Lung (tissue), 12 donors: Measurements from ENCODE around the gene ZNF513. TPM values are rescaled to one million over a fixed set of nuclear protein-coding genes. Genes with fewer than 3 reads are reported as not detected.

Experiments
- ATAC-seq: fragments of 200-7000 bp; cut with Tn5 transposase; one replicate; pipeline ENCODE4 v1.9.1; 2020; ENCODE audit warnings: moderate number of reproducible peaks; ENCODE audit not compliant: insufficient read depth, low FRiP score
- DNase-seq, 3 donors: peaks; one replicate each; pipeline ENCODE4 v3.0.0-alpha.2; 2013 to 2017
- H3K27ac ChIP-seq, 2 donors: one replicate each; pipeline ENCODE4 v1.5.1; 2013; ENCODE audit warnings: mild to moderate bottlenecking in 2 of 2, moderate library complexity in 2 of 2, control low read depth in 1 of 2, inconsistent platforms in 1 of 2, low read depth in 1 of 2, low read length in 1 of 2
- H3K27me3 ChIP-seq, 3 donors: one replicate each; pipeline ENCODE4 v1.5.1; 2013; ENCODE audit warnings: low read length in 2 of 3; ENCODE audit not compliant: control insufficient read depth in 3 of 3, insufficient read depth in 3 of 3
- H3K36me3 ChIP-seq, 4 donors: one replicate each; pipeline ENCODE4 v1.5.1; 2013; ENCODE audit warnings: low read length in 4 of 4, mild to moderate bottlenecking in 1 of 4, moderate library complexity in 1 of 4; ENCODE audit not compliant: control insufficient read depth in 4 of 4, insufficient read depth in 4 of 4
- H3K4me1 ChIP-seq, 5 donors: one replicate each; pipeline ENCODE4 v1.5.1; 2013; ENCODE audit warnings: low read length in 5 of 5, mild to moderate bottlenecking in 2 of 5, moderate library complexity in 1 of 5; ENCODE audit not compliant: control insufficient read depth in 5 of 5, insufficient read depth in 5 of 5
- H3K4me3 ChIP-seq: one replicate; pipeline ENCODE4 v1.5.1; 2013; ENCODE audit warnings: mild to moderate bottlenecking, control low read depth, moderate library complexity
- H3K9ac ChIP-seq, 2 donors: one replicate each; pipeline ENCODE4 v1.5.1; 2013; ENCODE audit warnings: low read length in 2 of 2, control low read depth in 1 of 2; ENCODE audit not compliant: insufficient read depth in 1 of 2
- H3K9me3 ChIP-seq, 4 donors: one replicate each; pipeline ENCODE4 v1.5.1; 2013; ENCODE audit warnings: low read length in 3 of 4, mild to moderate bottlenecking in 1 of 4, moderate library complexity in 1 of 4; ENCODE audit not compliant: control insufficient read depth in 4 of 4, insufficient read depth in 3 of 4
- CTCF ChIP-seq: IDR thresholded peaks from 2 replicates; pipeline ENCODE4 v1.5.1; 2012; ENCODE audit warnings: mild to moderate bottlenecking; ENCODE audit errors: control extremely low read depth, extremely low read depth
- WGBS, 2 donors: extraction: QIAGEN DNeasy Blood & Tissue Kit; methylation state at CpG; one replicate each; pipeline ENCODE4 v1.1.7; 2013; 5-methylcytosine and 5-hydroxymethylcytosine counted together
- polyA plus RNA-seq, 2 donors: library from polyadenylated mRNA; stranded (reverse); fragments of 200-250 nt; gene quantifications; one replicate each; pipeline ENCODE4 v1.2.1, GENCODE V29; 2013
- total RNA-seq, 2 donors: library from RNA; depleted of rRNA in 1 of 2; stranded (reverse); fragments of >200 nt in 1 of 2; gene quantifications; one replicate each; pipeline ENCODE4 v1.2.1, GENCODE V29; 2014 to 2021
- donor health status: control.
- donor health status: control.
- donor health status: Bipolar disorder and iron deficiency.
- donor health status: healthy.
- donor health status: DM: yes; HTN: yes; CAD: no.

ZNF513 gene
- total and polyA plus RNA-seq, 4 donors = 8.0 to 22.2 (median 21.3) TPM

DNA sequence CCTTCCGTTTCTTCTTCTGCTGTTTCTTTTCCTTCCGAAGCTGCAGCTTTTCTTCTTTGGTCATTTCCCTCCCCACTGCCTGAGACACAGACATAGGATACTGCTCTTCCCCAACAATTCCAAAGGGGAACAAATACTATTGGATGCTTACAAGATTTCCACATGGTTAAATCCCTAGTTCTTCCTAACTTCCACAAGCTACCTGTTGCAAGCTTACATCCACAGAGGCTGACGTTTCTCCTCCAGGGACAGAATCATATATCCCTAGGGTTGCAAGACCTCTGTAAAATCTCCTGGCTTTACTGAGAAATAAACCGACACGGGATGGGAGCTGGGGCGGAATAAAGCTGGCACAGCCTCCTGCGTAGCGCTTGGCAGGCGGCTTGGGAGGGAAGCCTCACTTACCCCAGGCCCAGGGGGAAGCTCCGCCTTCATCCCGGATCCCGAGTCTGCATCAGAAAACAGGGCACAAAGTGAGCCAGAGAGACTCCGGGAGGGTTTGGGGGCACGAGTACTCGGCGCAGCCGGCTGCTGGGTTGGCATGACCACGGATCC, 11.0 kb downstream of the ZNF513 start:
- 1% methylated on average over 18 of the region's 18 CpGs for WGBS, 2 donors

DNA sequence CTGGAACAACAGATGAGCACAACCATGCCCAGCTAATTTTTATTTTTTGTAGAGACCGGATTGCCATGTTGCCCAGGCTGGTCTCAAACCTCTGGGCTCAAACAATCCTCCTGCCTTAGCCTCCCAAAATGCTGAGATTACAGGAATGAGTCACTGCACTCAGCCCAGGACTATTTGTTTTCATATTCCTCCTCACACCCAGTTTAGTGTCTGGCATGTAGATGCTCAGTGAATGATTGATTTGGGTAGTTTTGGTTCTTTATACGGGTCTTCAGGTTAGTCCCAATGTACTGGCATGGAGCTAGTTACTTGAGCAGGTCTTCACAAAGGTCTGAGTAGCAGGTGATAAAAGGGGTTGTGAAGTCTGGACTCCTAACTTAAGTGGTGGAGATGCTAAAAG, 16.6 kb downstream of the ZNF513 start:
- H3K36me3 ChIP-seq = peaks cover 17 to 31% (median 25%) of the 10 kb centered on the region in 4 donors
- H3K27ac ChIP-seq = no peak overlapping the region
- no peak for DNase-seq
- no peak for ATAC-seq
- H3K4me1 ChIP-seq = peaks cover 0 to 1% (median 0%) of the 10 kb centered on the region in 5 donors
- H3K9me3 ChIP-seq = no peaks in the 10 kb centered on the region
- no peak overlapping the region for H3K4me3 ChIP-seq
- TF ChIP-seq CTCF = no peak
- 86 to 90% methylated on average over 2 of the region's 2 CpGs for WGBS, 2 donors
- no peaks in the 10 kb centered on the region for H3K27me3 ChIP-seq
- no peak overlapping the region for H3K9ac ChIP-seq

More for the DNA sequence above, 11.0 kb downstream of the ZNF513 start:
- H3K27me3 ChIP-seq = no peaks in the 10 kb centered on the region
- peak overlapping the region; percentile 80 to 82 for H3K9ac ChIP-seq
- peaks cover 2 to 15% (median 8%) of the 10 kb centered on the region in 5 donors for H3K4me1 ChIP-seq
- peak overlapping the region; percentile 78 for H3K4me3 ChIP-seq
- ATAC-seq (peak; percentile 32), DNase-seq (peak in 2 of 3 donors; percentile 73 to 79)
- H3K27ac ChIP-seq = peak overlapping the region; percentile 92 to 95
- TF ChIP-seq CTCF = no peak
- H3K9me3 ChIP-seq = no peaks in the 10 kb centered on the region
- peaks cover 21 to 44% (median 37%) of the 10 kb centered on the region in 4 donors for H3K36me3 ChIP-seq

DNA sequence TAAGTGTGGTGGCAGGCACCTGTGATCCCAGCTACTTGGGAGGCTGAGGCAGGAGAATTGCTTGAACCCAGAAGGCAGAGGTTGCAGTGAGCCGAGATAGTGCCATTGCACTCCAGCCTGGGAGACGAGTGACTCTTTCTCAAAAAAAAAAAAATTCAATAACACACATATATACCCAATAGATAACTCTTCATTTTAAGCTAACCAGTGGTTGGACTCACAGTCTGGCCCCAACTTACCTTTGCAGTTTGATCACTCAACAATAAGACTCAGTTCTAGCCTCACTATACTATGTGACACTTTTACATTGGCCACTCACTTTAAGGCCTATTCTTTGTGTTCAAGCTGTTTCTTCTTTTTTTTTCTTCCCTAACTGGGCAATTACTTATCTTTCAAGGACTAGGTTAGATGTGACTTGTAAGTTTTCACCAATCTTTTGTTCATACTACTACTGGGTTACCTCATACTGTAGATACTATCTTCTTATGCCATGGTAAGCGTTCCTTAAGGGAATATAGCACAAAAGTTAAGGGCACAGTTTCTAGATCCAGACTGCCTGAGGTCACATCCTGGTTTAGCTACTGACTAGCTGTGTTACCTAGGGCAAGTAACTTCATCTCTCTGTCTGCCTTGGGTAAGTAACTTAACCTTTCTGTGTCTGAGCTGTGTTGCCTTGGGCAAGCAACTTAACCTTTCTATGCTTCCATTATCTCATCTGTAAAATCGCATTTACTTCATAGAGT, 17.7 kb downstream of the ZNF513 start:
- peaks cover 14 to 28% (median 21%) of the 10 kb centered on the region in 4 donors for H3K36me3 ChIP-seq
- TF ChIP-seq CTCF = no peak
- DNase-seq = no peak
- H3K4me3 ChIP-seq = no peak overlapping the region
- H3K27me3 ChIP-seq = no peaks in the 10 kb centered on the region
- no peaks in the 10 kb centered on the region for H3K9me3 ChIP-seq
- H3K4me1 ChIP-seq = peaks cover 0 to 5% (median under 1%) of the 10 kb centered on the region in 5 donors
- WGBS, 2 donors = 93 to 98% methylated on average over 4 of the region's 4 CpGs
- ATAC-seq = no peak
- no peak overlapping the region for H3K9ac ChIP-seq
- no peak overlapping the region for H3K27ac ChIP-seq
